ENCODE results near the gene ITK. TPM values are rescaled to one million over a fixed set of nuclear protein-coding genes. Genes with fewer than 3 reads are reported as not detected.

ITK gene
- total and polyA plus RNA-seq, 9 donors, result 0.35 to 2.1 (median 1.5) TPM

- TF ChIP-seq POLR2A (IDR thresholded peaks at IDR 0.05) (no peak), CTCF (IDR thresholded peaks at IDR 0.05) (no peak), EP300 (IDR thresholded peaks at IDR 0.05) (no peak)
- Histone ChIP-seq H3K9me3 (no peaks in the 10 kb centered on the region), H3K36me3 (no peaks in the 10 kb centered on the region), H3K4me3 (no peak overlapping the region), H3K27me3 (no peaks in the 10 kb centered on the region), H3K4me1 (ENCODE audit: insufficient read depth) (no peaks in the 10 kb centered on the region), H3K27ac (no peak overlapping the region)
- DNase-seq, result no peak
- intact Hi-C loops (cut with DNase I), result no loop called here
- 87 to 92% (median 89%) methylated on average over 12 of the region's 12 CpGs for WGBS, 3 donors
Measured at GRCh38 chr5:157271740-157272271, 91.2 kb downstream of the ITK start.

GRCh38 chr5:157273131-157273556 is 92.5 kb downstream of the ITK start:
- WGBS, 3 donors, result 71 to 82% (median 77%) methylated on average over 1 of the region's 1 CpG
- Histone ChIP-seq H3K27me3 (no peaks in the 10 kb centered on the region), H3K36me3 (no peaks in the 10 kb centered on the region), H3K4me3 (no peak overlapping the region), H3K27ac (no peak overlapping the region), H3K9me3 (no peaks in the 10 kb centered on the region), H3K4me1 (ENCODE audit: insufficient read depth) (no peaks in the 10 kb centered on the region)
- no peak for TF ChIP-seq POLR2A (IDR thresholded peaks at IDR 0.05)
- TF ChIP-seq EP300 (IDR thresholded peaks at IDR 0.05), result no peak
- TF ChIP-seq CTCF (IDR thresholded peaks at IDR 0.05), result no peak
- intact Hi-C loops (cut with DNase I), result no loop called here
- DNase-seq, result no peak

- Histone ChIP-seq H3K9me3 (no peaks in the 10 kb centered on the region), H3K4me1 (ENCODE audit: insufficient read depth) (no peaks in the 10 kb centered on the region), H3K27ac (no peak overlapping the region), H3K27me3 (no peaks in the 10 kb centered on the region), H3K4me3 (no peak overlapping the region), H3K36me3 (no peaks in the 10 kb centered on the region)
- intact Hi-C loops (cut with DNase I), result no loop called here
- DNase-seq, result no peak
- 91 to 96% (median 94%) methylated on average over 1 of the region's 1 CpG for WGBS, 3 donors
- TF ChIP-seq CTCF (IDR thresholded peaks at IDR 0.05), result no peak
- no peak for TF ChIP-seq POLR2A (IDR thresholded peaks at IDR 0.05)
- no peak for TF ChIP-seq EP300 (IDR thresholded peaks at IDR 0.05)
Measured at GRCh38 chr5:157275403-157275802, 94.8 kb downstream of the ITK start.

- Histone ChIP-seq H3K4me1 (ENCODE audit: insufficient read depth) (no peaks in the 10 kb centered on the region), H3K36me3 (no peaks in the 10 kb centered on the region), H3K27me3 (no peaks in the 10 kb centered on the region), H3K4me3 (no peak overlapping the region), H3K27ac (no peak overlapping the region), H3K9me3 (no peaks in the 10 kb centered on the region)
- TF ChIP-seq EP300 (IDR thresholded peaks at IDR 0.05) (no peak), POLR2A (IDR thresholded peaks at IDR 0.05) (no peak), CTCF (IDR thresholded peaks at IDR 0.05) (no peak)
- intact Hi-C loops (cut with DNase I), result no loop called here
- 90 to 93% (median 91%) methylated on average over 2 of the region's 2 CpGs for WGBS, 3 donors
- DNase-seq, result no peak
Measured at GRCh38 chr5:157278319-157279037, 97.8 kb downstream of the ITK start.
